Endothelial cell of umbilical vein (primary cell): ENCODE measurements around the gene SH3YL1. TPM values are rescaled to one million over a fixed set of nuclear protein-coding genes. Genes with fewer than 3 reads are reported as not detected.

Experiments used
- BruUV-seq: library from RNA; stranded (reverse); fragments of 400-500 nt; replicated peaks from 2 replicates; lab custom pipeline; 2021; lab: Mats Ljungman, UMichigan
- CTCF ChIA-PET: fragments of 300-600, 350-600 bp; sonication (Branson Sonifier 250); formaldehyde crosslinking; loops from one replicate; lab custom pipeline; 2021; ENCODE audit warnings: antibody characterized with exemption, inconsistent platforms; lab: Charles Lee
- POLR2A ChIA-PET: fragments of 300-600, 350-600 bp; sonication (Branson Sonifier 250); formaldehyde crosslinking; loops from one replicate; lab custom pipeline; 2021; ENCODE audit warnings: antibody characterized with exemption, inconsistent platforms; lab: Charles Lee
- DNase-seq: peaks from one replicate; pipeline ENCODE4 v3.0.0-alpha.2; 2011; ENCODE audit warnings: low read depth, low spot score
- FAIRE-seq: peaks from 2 replicates; lab custom pipeline; 2011; peaks lifted over from hg19 to GRCh38; lab: Jason Lieb, UNC
- H2AFZ ChIP-seq: 2 replicates; pipeline ENCODE4 v1.6.0; 2012; ENCODE audit warnings: low read depth, low read length, control low read depth, inconsistent platforms
- H3K27ac ChIP-seq: 2 replicates; pipeline ENCODE4 v1.5.1; 2011; ENCODE audit warnings: low read depth, mild to moderate bottlenecking, control low read depth, low read length, moderate library complexity; ENCODE audit not compliant: insufficient read depth
- H3K27me3 ChIP-seq, 2 experiments: 2 replicates each; pipeline versions ENCODE4 v1.6.0 to v1.6.1; 2011; ENCODE audit warnings: low read length in 2 of 2, mixed read lengths in 1 of 2; ENCODE audit not compliant: control insufficient read depth in 2 of 2, insufficient read depth in 2 of 2
- H3K36me3 ChIP-seq, 2 experiments: 2 replicates in 1 of 2; 3 replicates in 1 of 2; pipeline ENCODE4 v1.5.1; 2011; ENCODE audit warnings: low read length in 2 of 2, mild to moderate bottlenecking in 1 of 2, moderate library complexity in 1 of 2; ENCODE audit not compliant: control insufficient read depth in 2 of 2, insufficient read depth in 2 of 2; ENCODE audit errors: extremely low read depth in 1 of 2
- H3K4me1 ChIP-seq: 3 replicates; pipeline ENCODE4 v1.5.1; 2011; ENCODE audit warnings: mild to moderate bottlenecking, low read length; ENCODE audit not compliant: control insufficient read depth, insufficient read depth; ENCODE audit errors: extremely low read depth
- H3K4me2 ChIP-seq: 2 replicates; pipeline ENCODE4 v1.6.1; 2011; ENCODE audit warnings: low read length, control low read depth, mixed read lengths; ENCODE audit not compliant: insufficient read depth
- H3K4me3 ChIP-seq, 3 experiments: fragments of 200-600 bp in 1 of 3; sonication (generic), shearing (Covaris generic) in 1 of 3; replicated peaks in 1 of 3; 2 replicates each; pipeline ENCODE4 v1.5.1; 2011 to 2016; ENCODE audit warnings: control low read depth in 3 of 3, low read length in 3 of 3, mild to moderate bottlenecking in 2 of 3, inconsistent platforms in 1 of 3, low read depth in 1 of 3, moderate library complexity in 1 of 3; ENCODE audit not compliant: insufficient read depth in 1 of 3
- H3K79me2 ChIP-seq: 2 replicates; pipeline ENCODE4 v1.6.0; 2012; ENCODE audit warnings: low read length, inconsistent platforms; ENCODE audit not compliant: control insufficient read depth, insufficient read depth
- H3K9ac ChIP-seq: replicated peaks from 2 replicates; pipeline ENCODE3; 2011; ENCODE audit warnings: low read length, control low read depth; ENCODE audit not compliant: insufficient read depth; ENCODE audit errors: extremely low read depth
- H3K9me1 ChIP-seq: replicated peaks from 3 replicates; pipeline ENCODE4 v1.6.0; 2011; ENCODE audit warnings: mild to moderate bottlenecking, low read length; ENCODE audit not compliant: control insufficient read depth, insufficient read depth; ENCODE audit errors: extremely low read depth
- H3K9me3 ChIP-seq: replicated peaks from 2 replicates; pipeline ENCODE4 v1.5.1; 2012; ENCODE audit warnings: low read length, inconsistent platforms; ENCODE audit not compliant: control insufficient read depth, insufficient read depth
- H4K20me1 ChIP-seq: replicated peaks from 2 replicates; pipeline ENCODE3; 2011; ENCODE audit warnings: mild to moderate bottlenecking, low read length; ENCODE audit not compliant: control insufficient read depth, insufficient read depth; ENCODE audit errors: extremely low read depth
- EZH2 ChIP-seq: IDR thresholded peaks from 2 replicates; pipeline ENCODE4 v1.6.1; 2012; ENCODE audit warnings: borderline replicate concordance, low read depth, mild to moderate bottlenecking, moderate library complexity, low read length, inconsistent platforms; ENCODE audit not compliant: severe bottlenecking
- FOS ChIP-seq: IDR thresholded peaks from 2 replicates; pipeline ENCODE4 v1.6.1; 2011; ENCODE audit warnings: mild to moderate bottlenecking, low read length, moderate library complexity, borderline replicate concordance; ENCODE audit not compliant: insufficient read depth
- GATA2 ChIP-seq: IDR thresholded peaks from 2 replicates; pipeline ENCODE4 v1.7.0; 2011; ENCODE audit warnings: low read depth, mild to moderate bottlenecking, moderate library complexity, mixed read lengths, low read length; ENCODE audit not compliant: insufficient read length, insufficient read depth
- JUN ChIP-seq: IDR thresholded peaks from 2 replicates; pipeline ENCODE4 v1.6.1; 2011; ENCODE audit warnings: borderline replicate concordance, low read depth; ENCODE audit not compliant: insufficient read length, insufficient read depth
- MYC ChIP-seq: IDR thresholded peaks from one replicate; pipeline ENCODE4 v1.6.1; 2011; ENCODE audit warnings: mild to moderate bottlenecking, low read depth, low read length
- POLR2A ChIP-seq: IDR thresholded peaks from 2 replicates; pipeline ENCODE4 v1.6.1; 2012; ENCODE audit warnings: low read depth, mild to moderate bottlenecking, control low read depth, low read length
- POLR2AphosphoS5 ChIP-seq: IDR thresholded peaks from 2 replicates; pipeline ENCODE4 v1.6.1; 2012; ENCODE audit warnings: low read depth, mild to moderate bottlenecking, control low read depth, low read length, moderate library complexity; ENCODE audit not compliant: insufficient read depth
- dilution Hi-C: fragments of 300-500 bp; cut with MboI; formaldehyde crosslinking; loops from one replicate; pipeline ENCODE4 v1.15.0; 2019; ENCODE audit warnings: low sequenced_read_pairs; ENCODE audit not compliant: extremely low pct_ligation_motif_present
- intact Hi-C: fragments of 100-400 bp; cut with micrococcal nuclease; formaldehyde crosslinking; loops from one replicate; pipeline ENCODE4 v1.10.0; 2022
- polyA plus RNA-seq, 4 experiments: library from polyadenylated mRNA; depleted of rRNA in 3 of 4; stranded (reverse) in 3 of 4; unstranded in 1 of 4; fragments of >200 nt; gene quantifications; 2 replicates each; pipeline versions ENCODE4 v1.2.1 to v1.2.3, GENCODE V29; 2011 to 2012; ENCODE audit warnings: missing spikeins in 1 of 4
- total RNA-seq: library from RNA; stranded (reverse); gene quantifications from 2 replicates; pipeline ENCODE4 v1.2.3, GENCODE V29; 2021
- TF ChIP-seq, protein P1 (sequence below), 2 donors: IDR thresholded peaks; 1 replicate in 1 of 2; 2 replicates in 1 of 2; pipeline ENCODE4 v1.5.1; 2011; ENCODE audit warnings: low read length in 2 of 2, mild to moderate bottlenecking in 2 of 2, moderate library complexity in 2 of 2, control low read depth in 1 of 2, inconsistent platforms in 1 of 2, low read depth in 1 of 2; ENCODE audit not compliant: insufficient read depth in 1 of 2; ENCODE audit errors: extremely low read depth in 1 of 2
- TF ChIP-seq, protein P2 (sequence below): IDR thresholded peaks from 2 replicates; pipeline ENCODE4 v1.6.1; 2011; ENCODE audit not compliant: insufficient read depth, insufficient read length

SH3YL1 gene
- total and polyA plus RNA-seq, 2 donors (not counting 3 experiments of a cell fraction or from before 2014, with no cell fraction given), result 12.5 to 22.4 TPM

DNA sequence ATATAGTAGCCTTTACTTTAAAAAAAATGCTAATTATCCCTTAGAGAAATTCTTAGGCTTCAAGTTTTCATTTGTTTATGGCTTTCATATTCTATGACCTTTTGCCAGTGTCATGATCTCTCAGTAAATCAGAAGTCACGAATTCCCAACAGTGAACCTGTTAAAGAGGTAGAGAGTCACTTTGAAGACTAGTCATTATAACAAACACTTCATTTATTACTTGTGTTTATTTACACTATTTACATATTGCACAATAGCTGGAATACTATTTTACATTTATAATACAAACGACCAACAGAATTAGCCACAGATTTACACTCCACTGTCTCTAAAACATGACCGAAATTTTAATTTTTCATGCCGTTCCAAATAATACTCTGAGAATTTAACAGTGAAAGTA lies 15.5 kb upstream of the SH3YL1 start:
- Histone ChIP-seq H3K9ac (no peak overlapping the region), H3K9me3 (no peaks in the 10 kb centered on the region), H3K27me3 (no peaks in the 10 kb centered on the region), H2AFZ (no peak overlapping the region), H3K79me2 (peaks cover 18% of the 10 kb centered on the region), H3K9me1 (no peaks in the 10 kb centered on the region), H3K4me3 (no peak overlapping the region), H4K20me1 (peaks cover 2% of the 10 kb centered on the region), H3K27ac (no peak overlapping the region), H3K36me3 (peaks cover 11 to 25% of the 10 kb centered on the region in 2 experiments), H3K4me1 (no peaks in the 10 kb centered on the region), H3K4me2 (no peak overlapping the region)
- no peak for TF ChIP-seq POLR2A
- no peak for TF ChIP-seq GATA2
- no peak for TF ChIP-seq EZH2
- TF ChIP-seq, protein P1, sequence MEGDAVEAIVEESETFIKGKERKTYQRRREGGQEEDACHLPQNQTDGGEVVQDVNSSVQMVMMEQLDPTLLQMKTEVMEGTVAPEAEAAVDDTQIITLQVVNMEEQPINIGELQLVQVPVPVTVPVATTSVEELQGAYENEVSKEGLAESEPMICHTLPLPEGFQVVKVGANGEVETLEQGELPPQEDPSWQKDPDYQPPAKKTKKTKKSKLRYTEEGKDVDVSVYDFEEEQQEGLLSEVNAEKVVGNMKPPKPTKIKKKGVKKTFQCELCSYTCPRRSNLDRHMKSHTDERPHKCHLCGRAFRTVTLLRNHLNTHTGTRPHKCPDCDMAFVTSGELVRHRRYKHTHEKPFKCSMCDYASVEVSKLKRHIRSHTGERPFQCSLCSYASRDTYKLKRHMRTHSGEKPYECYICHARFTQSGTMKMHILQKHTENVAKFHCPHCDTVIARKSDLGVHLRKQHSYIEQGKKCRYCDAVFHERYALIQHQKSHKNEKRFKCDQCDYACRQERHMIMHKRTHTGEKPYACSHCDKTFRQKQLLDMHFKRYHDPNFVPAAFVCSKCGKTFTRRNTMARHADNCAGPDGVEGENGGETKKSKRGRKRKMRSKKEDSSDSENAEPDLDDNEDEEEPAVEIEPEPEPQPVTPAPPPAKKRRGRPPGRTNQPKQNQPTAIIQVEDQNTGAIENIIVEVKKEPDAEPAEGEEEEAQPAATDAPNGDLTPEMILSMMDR (IDR thresholded peaks at IDR 0.05; ENCODE audit: extremely low read depth in 1 of 2, insufficient read depth in 1 of 2, low read depth in 1 of 2, low read length in 2 of 2), result no peak
- TF ChIP-seq FOS, result no peak
- TF ChIP-seq, protein P2, sequence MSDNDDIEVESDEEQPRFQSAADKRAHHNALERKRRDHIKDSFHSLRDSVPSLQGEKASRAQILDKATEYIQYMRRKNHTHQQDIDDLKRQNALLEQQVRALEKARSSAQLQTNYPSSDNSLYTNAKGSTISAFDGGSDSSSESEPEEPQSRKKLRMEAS, result no peak
- TF ChIP-seq JUN, result no peak
- no peak for TF ChIP-seq MYC
- no peak for TF ChIP-seq POLR2AphosphoS5
- CTCF ChIA-PET, result no interaction called here
- intact Hi-C loops (no loop called here), dilution Hi-C loops (no loop called here)
- no peak for DNase-seq
- POLR2A ChIA-PET, result no interaction called here
- FAIRE-seq, result no peak
- no TSS peak for BruUV-seq
